ENCODE measurements around the gene GNMT.

GRCh38 chr6:42969934-42970333 lies 9.4 kb downstream of the GNMT start:
- no peak for TF ChIP-seq CTCF (IDR thresholded peaks at IDR 0.05)
- no peak for TF ChIP-seq POLR2A (IDR thresholded peaks at IDR 0.05)

All from vagina (tissue), 2 donors.